K562 (cell line): ENCODE results near the gene BARX2. TPM values are rescaled to one million over a fixed set of nuclear protein-coding genes. Genes with fewer than 3 reads are reported as not detected.

ENCODE experiments used
- polyA plus RNA-seq, 8 experiments: library from polyadenylated mRNA; depleted of rRNA in 4 of 8; stranded (reverse) in 5 of 8; unstranded in 3 of 8; fragments of >200 nt; fragmentation: Nextera tagmentation in 2 of 8; fragmentation: Illumina TruSeq in 1 of 8; extraction: Ambion mirVana in 2 of 8; extraction: Trizol in 1 of 8; gene quantifications; 2 replicates each; pipeline versions ENCODE4 v1.2.1 to v1.2.3, GENCODE V29; 2011 to 2014; ENCODE audit warnings: inconsistent platforms in 1 of 8, missing spikeins in 1 of 8
- total RNA-seq, 7 experiments: library from RNA; depleted of rRNA in 6 of 7; stranded (reverse); fragments of >200 nt in 6 of 7; fragmentation: Illumina TruSeq in 2 of 7; extraction: Trizol in 2 of 7; gene quantifications; 2 replicates each; pipeline versions ENCODE4 v1.2.1 to v1.2.3, GENCODE V29; 2011 to 2021; ENCODE audit warnings: low replicate concordance in 1 of 7

Gene BARX2
- total and polyA plus RNA-seq, 9 of the 15 experiments (the other 6 are each of a cell fraction or from before 2014, with no cell fraction given): not detected

Other genes with a start within 250 kb of the BARX2 start
- not detected in 2 replicates for gene ARHGAP32, start 183.5 kb upstream of the BARX2 start, total RNA-seq (2014; rRNA removed)
- gene ARHGAP32, start 183.5 kb upstream of the BARX2 start, total RNA-seq (2014; rRNA removed; fragmentation: Illumina TruSeq; extraction: Trizol): not detected in 2 replicates
- not detected in 2 replicates for gene ARHGAP32, start 183.5 kb upstream of the BARX2 start, total RNA-seq (2015; rRNA removed; fragmentation: Illumina TruSeq; extraction: Trizol)
- gene ARHGAP32, start 183.5 kb upstream of the BARX2 start, total RNA-seq (2021): 0.18 TPM in 2 replicates
- gene ARHGAP32, start 183.5 kb upstream of the BARX2 start, polyA plus RNA-seq (2011; rRNA removed): not detected in 2 replicates
- gene ARHGAP32, start 183.5 kb upstream of the BARX2 start, polyA plus RNA-seq (2014; fragmentation: Illumina TruSeq; extraction: Trizol): not detected in 2 replicates
- not detected for gene ARHGAP32, start 183.5 kb upstream of the BARX2 start, polyA plus RNA-seq (2014; fragmentation: Nextera tagmentation; extraction: Ambion mirVana)
- not detected in 2 replicates for gene ARHGAP32, start 183.5 kb upstream of the BARX2 start, polyA plus RNA-seq (2014; rRNA removed)